Upper lobe of left lung (tissue), 6 donors: ENCODE results near the gene CARD19. TPM values are rescaled to one million over a fixed set of nuclear protein-coding genes. Genes with fewer than 3 reads are reported as not detected.

ENCODE experiments used
- ATAC-seq, 2 donors: fragments of 200-7000 bp; cut with Tn5 transposase; one replicate each; pipeline ENCODE4 v1.9.1; 2022; ENCODE audit warnings: mild to moderate bottlenecking in 2 of 2, moderate library complexity in 2 of 2; ENCODE audit not compliant: low FRiP score in 2 of 2
- DNase-seq, 2 donors: peaks; one replicate each; pipeline ENCODE4 v3.0.0-alpha.2; 2019 to 2020
- H3K27ac ChIP-seq, 4 donors: fragments of 200-600 bp; sonication (generic); one replicate each; pipeline ENCODE4 v1.5.1; 2016 to 2019
- H3K27me3 ChIP-seq, 4 donors: fragments of 200-600 bp; sonication (generic); one replicate each; pipeline ENCODE4 v1.5.1; 2017 to 2019
- H3K36me3 ChIP-seq, 4 donors: fragments of 200-600 bp; sonication (generic); one replicate each; pipeline ENCODE4 v1.5.1; 2016 to 2019
- H3K4me1 ChIP-seq, 4 donors: fragments of 200-600 bp; sonication (generic); one replicate each; pipeline ENCODE4 v1.5.1; 2018 to 2019
- H3K4me3 ChIP-seq, 4 donors: fragments of 200-600 bp; sonication (generic); one replicate each; pipeline ENCODE4 v1.5.1; 2017 to 2019; ENCODE audit warnings: mild to moderate bottlenecking in 2 of 4, moderate library complexity in 1 of 4
- H3K9me3 ChIP-seq, 4 donors: fragments of 200-600 bp; sonication (generic); one replicate each; pipeline ENCODE4 v1.5.1; 2018 to 2019
- CTCF ChIP-seq, 6 experiments: fragments of 450-650 bp in 4 of 6; fragments of 200-600 bp in 2 of 6; sonication (generic) in 2 of 6; IDR thresholded peaks; one replicate each; pipeline ENCODE4 v1.5.1; 2016 to 2019; ENCODE audit warnings: antibody characterized with exemption in 6 of 6
- EP300 ChIP-seq, 4 donors: sonication (generic); formaldehyde crosslinking; IDR thresholded peaks; one replicate each; pipeline ENCODE4 v1.5.1; 2017; ENCODE audit warnings: antibody characterized with exemption in 4 of 4, control low read depth in 2 of 4
- POLR2A ChIP-seq, 4 donors: fragments of 450-650 bp; IDR thresholded peaks; one replicate each; pipeline ENCODE4 v1.5.1; 2016 to 2017; ENCODE audit warnings: antibody characterized with exemption in 4 of 4, mild to moderate bottlenecking in 2 of 4
- POLR2AphosphoS5 ChIP-seq, 2 donors: sonication (generic); formaldehyde crosslinking; IDR thresholded peaks; one replicate each; pipeline ENCODE4 v1.5.1; 2017; ENCODE audit warnings: antibody characterized with exemption in 2 of 2
- WGBS, 2 donors: methylation state at CpG; one replicate each; pipeline ENCODE4 v1.1.5; 2017 to 2018; 5-methylcytosine and 5-hydroxymethylcytosine counted together
- total RNA-seq, 6 donors: library from RNA; depleted of rRNA in 4 of 6; stranded (reverse); fragments of >200 nt in 4 of 6; gene quantifications; one replicate each; pipeline versions ENCODE4 v1.1.0 to v1.2.1, GENCODE V29; 2016 to 2021
- donor health status: DM: no; HTN: no; CAD: no; lungs with moderate emphysema.
- donor health status: DM: no; HTN: yes; CAD: no; lungs with severe emphysema.

The CARD19 gene
- total RNA-seq, 6 donors from 2014 or later = 34.7 to 92.3 (median 41.7) TPM

- Histone ChIP-seq H3K27me3 (no peaks in the 10 kb centered on the region), H3K9me3 (peaks cover 0 to 4% (median 0%) of the 10 kb centered on the region in 4 donors), H3K4me1 (peaks cover 9 to 11% (median 11%) of the 10 kb centered on the region in 4 donors), H3K27ac (no peak overlapping the region), H3K36me3 (no peaks in the 10 kb centered on the region), H3K4me3 (no peak overlapping the region)
- DNase-seq = no peak
- WGBS, 2 donors = 60 to 79% methylated on average over 2 of the region's 2 CpGs
- no peak for ATAC-seq
- TF ChIP-seq POLR2A (IDR thresholded peaks at IDR 0.05) (no peak), CTCF (IDR thresholded peaks at IDR 0.05) (no peak), EP300 (IDR thresholded peaks at IDR 0.05) (no peak), POLR2AphosphoS5 (IDR thresholded peaks at IDR 0.05) (no peak)
Observed at GRCh38 chr9:93147632-93148031, 51.6 kb downstream of the CARD19 start.

GRCh38 chr9:93148721-93149120 is 52.7 kb downstream of the CARD19 start:
- 90 to 93% methylated on average over 2 of the region's 2 CpGs for WGBS, 2 donors
- no peak for TF ChIP-seq CTCF (IDR thresholded peaks at IDR 0.05)
- TF ChIP-seq POLR2AphosphoS5 (IDR thresholded peaks at IDR 0.05) = no peak
- no peak for TF ChIP-seq POLR2A (IDR thresholded peaks at IDR 0.05)
- TF ChIP-seq EP300 (IDR thresholded peaks at IDR 0.05) = no peak
- Histone ChIP-seq H3K9me3 (peaks cover 0 to 4% (median 0%) of the 10 kb centered on the region in 4 donors), H3K4me3 (no peak overlapping the region), H3K27me3 (no peaks in the 10 kb centered on the region), H3K27ac (no peak overlapping the region), H3K4me1 (peaks cover 8 to 10% (median 9%) of the 10 kb centered on the region in 4 donors), H3K36me3 (no peaks in the 10 kb centered on the region)
- no peak for DNase-seq
- ATAC-seq = no peak

- DNase-seq (no peak), ATAC-seq (no peak)
- H3K36me3 ChIP-seq = no peaks in the 10 kb centered on the region
- H3K27me3 ChIP-seq = no peaks in the 10 kb centered on the region
- peaks cover 0 to 4% (median 0%) of the 10 kb centered on the region in 4 donors for H3K9me3 ChIP-seq
- H3K27ac ChIP-seq = no peak overlapping the region
- no peak overlapping the region for H3K4me3 ChIP-seq
- WGBS, 2 donors = 25 to 35% methylated on average over 1 of the region's 1 CpG
- peaks cover 2 to 3% (median 3%) of the 10 kb centered on the region in 4 donors for H3K4me1 ChIP-seq
- no peak for TF ChIP-seq POLR2AphosphoS5 (IDR thresholded peaks at IDR 0.05)
- no peak for TF ChIP-seq CTCF (IDR thresholded peaks at IDR 0.05)
- no peak for TF ChIP-seq POLR2A (IDR thresholded peaks at IDR 0.05)
- TF ChIP-seq EP300 (IDR thresholded peaks at IDR 0.05) = no peak
Observed at GRCh38 chr9:93149361-93149760, 53.3 kb downstream of the CARD19 start.

- H3K27me3 ChIP-seq = no peaks in the 10 kb centered on the region
- no peak for TF ChIP-seq CTCF (IDR thresholded peaks at IDR 0.05)
- no peak overlapping the region for H3K4me3 ChIP-seq
- WGBS, 2 donors = 86 to 87% methylated on average over 9 to 10 of the region's 10 CpGs
- H3K4me1 ChIP-seq = no peaks in the 10 kb centered on the region
- ATAC-seq (peak in 1 of 2 donors; percentile 34), DNase-seq (no peak)
- no peaks in the 10 kb centered on the region for H3K36me3 ChIP-seq
- H3K9me3 ChIP-seq = peaks cover 0 to 4% (median 0%) of the 10 kb centered on the region in 4 donors
- no peak overlapping the region for H3K27ac ChIP-seq
Observed at GRCh38 chr9:93151097-93151784, 55.2 kb downstream of the CARD19 start.
